KMS-11 (cell line): Measurements from ENCODE around the gene NDST4.

Experiments used
- H2AFZ ChIP-seq: fragments of 200-600 bp; sonication (generic); 2 replicates; pipeline ENCODE4 v1.6.1; 2016; ENCODE audit warnings: antibody characterized with exemption, mixed run types, low read depth
- H3K27ac ChIP-seq: fragments of 200-600 bp; sonication (generic); 2 replicates; pipeline ENCODE4 v1.6.1; 2016; ENCODE audit warnings: mild to moderate bottlenecking, mixed run types
- H3K27me3 ChIP-seq: fragments of 200-600 bp; sonication (generic); 2 replicates; pipeline ENCODE4 v1.6.1; 2017; ENCODE audit warnings: mild to moderate bottlenecking, low read depth, mixed run types, moderate library complexity; ENCODE audit not compliant: insufficient read depth
- H3K36me3 ChIP-seq: fragments of 200-600 bp; sonication (generic); 2 replicates; pipeline ENCODE4 v1.6.1; 2017; ENCODE audit warnings: mild to moderate bottlenecking, mixed run types; ENCODE audit not compliant: insufficient read depth
- H3K4me1 ChIP-seq: fragments of 200-600 bp; sonication (generic); 2 replicates; pipeline ENCODE4 v1.6.1; 2016; ENCODE audit warnings: mild to moderate bottlenecking, low read depth, mixed run types; ENCODE audit not compliant: poor library complexity, severe bottlenecking
- H3K4me2 ChIP-seq: fragments of 200-600 bp; sonication (generic); 2 replicates; pipeline ENCODE4 v1.7.0; 2016; ENCODE audit warnings: mild to moderate bottlenecking, mixed run types
- H3K4me3 ChIP-seq: fragments of 200-600 bp; sonication (generic); IDR thresholded peaks from 2 replicates; pipeline ENCODE4 v1.6.1; 2017; ENCODE audit warnings: low read depth, low read length, mixed read lengths; ENCODE audit not compliant: insufficient read depth
- H3K79me2 ChIP-seq: fragments of 200-600 bp; sonication (generic); 2 replicates; pipeline ENCODE4 v1.6.1; 2016; ENCODE audit warnings: low read depth, mixed run types; ENCODE audit not compliant: insufficient read depth
- H3K9ac ChIP-seq: fragments of 200-600 bp; sonication (generic); 2 replicates; pipeline ENCODE4 v1.6.1; 2016; ENCODE audit warnings: mild to moderate bottlenecking, mixed run types
- H4K20me1 ChIP-seq: fragments of 200-600 bp; sonication (generic); 2 replicates; pipeline ENCODE4 v1.6.1; 2016; ENCODE audit warnings: mild to moderate bottlenecking, mixed run types; ENCODE audit not compliant: insufficient read depth
- TF ChIP-seq, protein P1 (sequence below): fragments of 200-600 bp; sonication (generic); conservative IDR thresholded peaks from 2 replicates; pipeline ENCODE4 v1.6.1; 2017; ENCODE audit warnings: low read depth, mild to moderate bottlenecking, antibody characterized with exemption, low read length, moderate library complexity, mixed read lengths

Gene NDST4

DNA sequence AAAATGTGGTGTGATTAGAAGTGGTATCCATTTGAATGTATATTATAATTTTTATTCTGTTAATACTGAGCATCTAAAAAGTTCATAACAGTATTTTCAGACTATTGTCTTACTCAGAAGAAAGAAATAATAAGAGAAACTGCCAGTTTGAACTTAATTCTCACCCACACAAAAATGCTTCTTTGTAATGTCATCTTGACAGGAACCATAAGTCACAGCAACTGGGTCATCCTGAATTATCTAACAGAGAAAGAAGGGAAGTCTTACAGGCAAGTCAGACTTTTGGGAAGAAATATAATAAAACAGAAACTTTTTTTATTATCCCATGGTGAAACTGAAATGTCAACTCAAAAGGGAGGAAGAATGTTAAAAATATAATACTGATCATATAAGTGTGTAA is 83.1 kb downstream of the NDST4 start:
- Histone ChIP-seq H3K27me3 (no peaks in the 10 kb centered on the region), H2AFZ (no peak overlapping the region), H3K4me2 (no peak overlapping the region), H4K20me1 (no peaks in the 10 kb centered on the region), H3K4me1 (no peaks in the 10 kb centered on the region), H3K27ac (no peak overlapping the region), H3K9ac (no peak overlapping the region), H3K79me2 (no peaks in the 10 kb centered on the region), H3K4me3 (no peak overlapping the region), H3K36me3 (no peaks in the 10 kb centered on the region)
- TF ChIP-seq, protein P1, sequence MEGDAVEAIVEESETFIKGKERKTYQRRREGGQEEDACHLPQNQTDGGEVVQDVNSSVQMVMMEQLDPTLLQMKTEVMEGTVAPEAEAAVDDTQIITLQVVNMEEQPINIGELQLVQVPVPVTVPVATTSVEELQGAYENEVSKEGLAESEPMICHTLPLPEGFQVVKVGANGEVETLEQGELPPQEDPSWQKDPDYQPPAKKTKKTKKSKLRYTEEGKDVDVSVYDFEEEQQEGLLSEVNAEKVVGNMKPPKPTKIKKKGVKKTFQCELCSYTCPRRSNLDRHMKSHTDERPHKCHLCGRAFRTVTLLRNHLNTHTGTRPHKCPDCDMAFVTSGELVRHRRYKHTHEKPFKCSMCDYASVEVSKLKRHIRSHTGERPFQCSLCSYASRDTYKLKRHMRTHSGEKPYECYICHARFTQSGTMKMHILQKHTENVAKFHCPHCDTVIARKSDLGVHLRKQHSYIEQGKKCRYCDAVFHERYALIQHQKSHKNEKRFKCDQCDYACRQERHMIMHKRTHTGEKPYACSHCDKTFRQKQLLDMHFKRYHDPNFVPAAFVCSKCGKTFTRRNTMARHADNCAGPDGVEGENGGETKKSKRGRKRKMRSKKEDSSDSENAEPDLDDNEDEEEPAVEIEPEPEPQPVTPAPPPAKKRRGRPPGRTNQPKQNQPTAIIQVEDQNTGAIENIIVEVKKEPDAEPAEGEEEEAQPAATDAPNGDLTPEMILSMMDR: no peak

DNA sequence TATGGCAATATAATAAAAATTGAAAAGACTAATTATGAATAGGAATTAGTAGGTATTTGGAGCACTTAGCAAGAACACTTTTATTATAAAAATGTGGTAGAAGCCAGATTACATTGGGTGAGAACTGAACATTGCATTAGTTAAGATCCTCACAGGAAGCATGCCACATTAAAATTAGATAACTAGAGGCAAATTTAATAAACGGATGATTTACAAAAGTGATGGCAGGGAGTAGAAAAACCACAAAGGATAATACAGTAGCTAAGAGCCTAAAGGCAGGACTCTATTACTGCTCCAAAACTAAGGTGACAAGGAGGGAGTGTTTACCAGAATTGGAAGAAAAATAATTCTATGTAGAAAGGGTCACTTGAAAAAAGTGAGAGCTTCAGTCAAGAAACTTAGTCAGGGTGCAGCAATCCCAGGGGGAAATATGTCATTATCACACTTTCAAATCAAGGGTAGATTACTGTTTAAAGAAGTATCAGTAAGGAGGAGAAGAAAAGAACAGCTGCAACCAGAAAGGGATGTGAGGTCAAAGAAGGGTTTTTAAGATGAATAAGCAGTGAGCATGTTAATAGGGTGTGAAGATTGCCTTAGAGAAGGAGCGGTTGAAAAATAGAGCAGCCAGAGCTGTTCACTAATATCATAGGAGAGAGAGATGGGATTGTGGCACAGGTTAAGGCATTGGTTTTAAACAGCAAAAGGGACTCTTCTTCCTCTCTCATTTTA is 84.6 kb downstream of the NDST4 start:
- H3K27ac ChIP-seq: no peak overlapping the region
- no peaks in the 10 kb centered on the region for H3K79me2 ChIP-seq
- TF ChIP-seq, protein P1: no peak
- H2AFZ ChIP-seq: no peak overlapping the region
- H3K4me3 ChIP-seq: no peak overlapping the region
- no peaks in the 10 kb centered on the region for H4K20me1 ChIP-seq
- no peaks in the 10 kb centered on the region for H3K4me1 ChIP-seq
- H3K9ac ChIP-seq: no peak overlapping the region
- no peaks in the 10 kb centered on the region for H3K27me3 ChIP-seq
- no peak overlapping the region for H3K4me2 ChIP-seq
- H3K36me3 ChIP-seq: no peaks in the 10 kb centered on the region

DNA sequence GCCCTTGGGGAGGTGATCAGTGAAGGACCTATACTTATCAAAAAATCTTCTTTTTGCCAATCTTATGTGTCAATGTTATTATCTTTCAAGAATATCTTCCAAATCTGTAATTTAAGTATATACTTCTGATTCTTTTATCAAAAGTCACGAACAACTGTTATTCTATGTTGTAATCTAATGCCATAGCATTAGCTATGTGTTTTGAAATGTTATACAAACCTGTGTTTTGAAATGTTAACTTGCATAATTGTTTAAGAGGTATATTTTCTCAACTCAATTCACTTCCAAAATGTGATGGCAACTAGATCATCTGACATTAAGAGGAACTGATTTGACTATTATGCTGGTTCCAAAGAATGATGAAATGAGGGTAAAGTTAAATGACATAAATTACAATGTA is 113.5 kb downstream of the NDST4 start:
- H3K9ac ChIP-seq: no peak overlapping the region
- TF ChIP-seq, protein P1: no peak
- no peaks in the 10 kb centered on the region for H3K79me2 ChIP-seq
- no peaks in the 10 kb centered on the region for H3K27me3 ChIP-seq
- H4K20me1 ChIP-seq: no peaks in the 10 kb centered on the region
- no peak overlapping the region for H3K4me2 ChIP-seq
- H3K27ac ChIP-seq: no peak overlapping the region
- no peak overlapping the region for H3K4me3 ChIP-seq
- H3K4me1 ChIP-seq: no peaks in the 10 kb centered on the region
- H2AFZ ChIP-seq: no peak overlapping the region
- H3K36me3 ChIP-seq: no peaks in the 10 kb centered on the region

DNA sequence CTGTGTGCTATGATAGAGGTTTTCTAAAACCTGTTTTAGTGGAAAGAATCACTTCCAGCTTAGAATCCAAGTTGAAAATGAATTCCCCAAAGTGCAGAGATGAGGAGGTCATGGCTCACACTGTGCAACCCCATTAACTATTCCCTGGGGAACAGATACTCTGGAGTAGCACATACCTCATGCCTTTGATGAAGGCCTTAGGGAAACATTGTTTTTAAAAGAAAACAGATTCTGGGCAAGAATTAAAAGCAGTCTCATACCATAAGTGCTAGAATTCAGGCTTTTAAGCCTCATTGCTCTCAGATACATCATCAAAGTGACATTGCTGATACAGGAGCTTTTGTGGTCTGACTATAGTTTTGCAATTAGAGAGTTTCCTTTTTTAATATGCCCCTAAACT is 115.1 kb downstream of the NDST4 start:
- Histone ChIP-seq H3K27ac (no peak overlapping the region), H3K4me1 (no peaks in the 10 kb centered on the region), H3K4me2 (no peak overlapping the region), H3K9ac (no peak overlapping the region), H3K4me3 (no peak overlapping the region), H2AFZ (no peak overlapping the region), H3K36me3 (no peaks in the 10 kb centered on the region), H4K20me1 (no peaks in the 10 kb centered on the region), H3K79me2 (no peaks in the 10 kb centered on the region), H3K27me3 (no peaks in the 10 kb centered on the region)
- TF ChIP-seq, protein P1: no peak
